Upper lobe of left lung (tissue), 4 donors: ENCODE measurements around the gene SH3PXD2A.

Source experiments
- CTCF ChIP-seq, 6 experiments: fragments of 450-650 bp in 4 of 6; fragments of 200-600 bp in 2 of 6; sonication (generic) in 2 of 6; IDR thresholded peaks; one replicate each; pipeline ENCODE4 v1.5.1; 2016 to 2019; ENCODE audit warnings: antibody characterized with exemption in 6 of 6
- EP300 ChIP-seq, 4 donors: sonication (generic); formaldehyde crosslinking; IDR thresholded peaks; one replicate each; pipeline ENCODE4 v1.5.1; 2017; ENCODE audit warnings: antibody characterized with exemption in 4 of 4, control low read depth in 2 of 4
- POLR2A ChIP-seq, 4 donors: fragments of 450-650 bp; IDR thresholded peaks; one replicate each; pipeline ENCODE4 v1.5.1; 2016 to 2017; ENCODE audit warnings: antibody characterized with exemption in 4 of 4, mild to moderate bottlenecking in 2 of 4
- POLR2AphosphoS5 ChIP-seq, 2 donors: sonication (generic); formaldehyde crosslinking; IDR thresholded peaks; one replicate each; pipeline ENCODE4 v1.5.1; 2017; ENCODE audit warnings: antibody characterized with exemption in 2 of 2

DNA sequence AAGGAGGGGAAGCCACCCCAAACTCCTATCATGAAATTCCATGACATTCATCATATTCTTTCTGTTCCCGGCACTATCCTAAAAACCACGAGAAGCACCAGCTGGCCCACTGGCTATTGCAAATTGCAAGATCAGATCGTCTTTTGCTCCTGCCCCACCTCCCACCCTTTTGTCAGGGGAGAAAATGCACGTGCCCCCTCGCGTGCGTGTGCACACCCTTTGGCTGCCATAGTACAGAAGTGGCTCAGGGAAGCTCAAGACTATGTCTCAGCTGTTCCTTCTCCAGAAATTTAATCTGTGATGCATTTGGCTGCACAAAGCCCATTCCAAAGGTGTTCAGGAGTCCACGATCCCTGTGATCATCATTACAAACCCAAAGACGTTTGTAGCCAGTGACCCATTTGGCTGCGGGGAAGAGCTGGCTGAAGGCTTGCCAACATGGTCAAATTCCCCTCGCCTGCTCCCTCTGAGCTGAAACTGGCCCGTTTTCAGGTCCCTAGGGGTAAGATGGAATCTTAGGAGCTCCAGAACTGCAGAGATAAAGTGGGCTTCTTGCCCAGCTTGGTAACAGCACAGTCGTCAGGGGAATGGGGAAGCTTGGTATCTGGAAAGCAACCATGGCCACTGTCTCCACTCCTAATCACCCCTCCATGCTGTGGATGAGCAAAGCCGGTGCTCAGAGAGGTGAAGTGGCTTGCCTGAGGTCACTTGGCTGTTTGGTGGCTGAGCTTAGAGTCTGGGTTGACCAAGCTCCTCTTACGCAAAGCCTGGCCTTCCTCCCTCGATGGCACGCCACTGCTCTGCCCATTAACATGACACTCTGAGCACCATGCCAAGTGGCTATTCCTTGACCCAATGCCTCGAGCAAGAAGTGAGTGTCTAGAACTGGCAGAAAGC, 206.5 kb downstream of the SH3PXD2A start:
- TF ChIP-seq CTCF (IDR thresholded peaks at IDR 0.05): no peak
- TF ChIP-seq POLR2A (IDR thresholded peaks at IDR 0.05): no peak
- TF ChIP-seq POLR2AphosphoS5 (IDR thresholded peaks at IDR 0.05): peak in 1 of 2 donors; percentile 21
- TF ChIP-seq EP300 (IDR thresholded peaks at IDR 0.05): peak in 1 of 4 donors; percentile 51
